ENCODE measurements around the gene IL17C.
"Not testable (repeated sequence)": the region's sequence is repeated elsewhere in the genome, so short reads cannot be mapped to it uniquely, and the experiment has no call there.

Gene IL17C

GRCh38 chr16:88662222-88662842 is 24.0 kb downstream of the IL17C start:
- no peak for DNase-seq

- peak; percentile 87 to 94 (median 91) for DNase-seq
Observed at GRCh38 chr16:88662843-88663606, 24.7 kb downstream of the IL17C start, which contains the start of gene MVD. TSS of gene MVD (minus strand) at chr16:88663091. CDS start at chr16:88663080, 11 bp downstream.

DNA sequence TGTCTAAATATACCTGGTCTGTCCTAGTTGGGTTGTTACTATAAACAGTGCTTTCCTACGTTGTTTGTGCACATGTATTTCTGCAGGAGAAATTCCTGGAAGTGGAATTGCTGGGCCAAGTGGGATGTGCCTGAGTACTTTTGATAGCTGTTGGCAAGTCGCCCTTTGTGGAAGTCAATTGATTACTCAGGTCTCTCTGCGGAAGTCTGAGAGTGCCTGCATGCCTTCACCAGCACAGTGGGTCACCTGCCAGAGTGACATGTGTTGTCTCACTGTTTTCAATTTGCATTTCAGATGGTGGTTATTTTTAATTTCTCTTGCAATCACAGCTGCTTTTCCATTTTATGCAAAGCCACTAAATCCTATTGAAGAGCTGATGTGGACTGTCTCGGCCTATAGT is 26.8 kb downstream of the IL17C start:
- DNase-seq = no peak

DNA sequence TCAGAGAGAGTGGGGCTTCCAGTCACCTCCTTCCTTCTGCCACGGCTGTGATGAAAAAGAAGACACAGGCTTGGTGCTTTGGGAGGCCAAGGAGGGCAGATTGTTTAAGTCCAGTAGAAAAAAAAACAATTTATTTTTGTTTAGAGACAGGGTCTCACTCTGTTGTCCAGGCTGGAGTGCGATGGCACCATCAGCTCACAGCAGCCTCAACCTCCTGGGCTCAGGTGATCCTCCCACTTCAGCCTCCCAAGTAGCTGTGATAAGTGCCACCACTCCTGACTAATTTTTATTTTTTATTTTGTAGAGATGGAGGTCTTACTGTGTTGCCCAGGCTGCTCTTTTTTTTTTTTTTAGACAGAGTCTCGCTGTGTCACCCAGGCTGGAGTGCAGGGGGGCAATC is 27.2 kb downstream of the IL17C start:
- no peak for DNase-seq

- DNase-seq = no peak
Observed at GRCh38 chr16:88667461-88667860, 29.1 kb downstream of the IL17C start.

- DNase-seq = not testable (repeated sequence)
Observed at GRCh38 chr16:88669493-88669892, 31.1 kb downstream of the IL17C start.

GRCh38 chr16:88669980-88670379 is 31.6 kb downstream of the IL17C start:
- no peak for DNase-seq

- DNase-seq = no peak
Observed at GRCh38 chr16:88671806-88672205, 33.4 kb downstream of the IL17C start.

GRCh38 chr16:88672776-88673175 is 34.4 kb downstream of the IL17C start:
- DNase-seq = no peak

- no peak for DNase-seq
Observed at GRCh38 chr16:88673716-88674379, 35.5 kb downstream of the IL17C start.

GRCh38 chr16:88676502-88677242 is 38.3 kb downstream of the IL17C start:
- DNase-seq = no peak

GRCh38 chr16:88677721-88678120 is 39.3 kb downstream of the IL17C start:
- no peak for DNase-seq

GRCh38 chr16:88678224-88678979 is 40.0 kb downstream of the IL17C start:
- DNase-seq = no peak

DNA sequence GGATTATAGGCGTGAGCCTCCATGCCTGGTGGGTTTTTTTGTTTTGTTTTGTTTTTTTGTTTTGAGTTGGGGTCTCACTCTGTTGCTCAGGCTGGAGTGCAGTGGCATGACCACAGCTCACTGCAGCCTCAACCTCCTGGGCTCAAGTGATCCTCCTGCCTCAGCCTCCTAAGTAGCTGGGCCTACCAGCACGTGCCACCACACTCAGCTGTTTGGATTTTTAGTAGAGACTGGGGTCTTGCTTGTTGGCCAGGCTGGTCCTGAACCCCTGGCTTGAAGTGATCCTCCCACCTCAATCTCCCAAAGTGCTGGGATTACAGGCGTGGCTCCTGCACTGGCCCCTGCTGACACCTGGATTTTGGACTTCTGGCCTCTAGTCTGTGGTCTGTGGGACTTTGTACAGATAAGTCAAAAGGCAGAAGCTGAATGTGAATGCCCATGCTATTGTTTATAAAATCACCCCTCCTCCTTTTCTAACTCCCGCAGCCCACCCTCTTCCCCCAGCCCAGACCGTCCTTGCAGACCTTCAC is 42.2 kb downstream of the IL17C start:
- DNase-seq = no peak

- DNase-seq = peak in 1 of 4 experiments; percentile 27
Observed at GRCh38 chr16:88681084-88681680, 42.8 kb downstream of the IL17C start.

GRCh38 chr16:88681709-88682451 is 43.5 kb downstream of the IL17C start:
- DNase-seq = peak in 1 of 4 experiments; percentile 45

- DNase-seq = no peak
Observed at GRCh38 chr16:88684569-88685155, 46.3 kb downstream of the IL17C start.

- DNase-seq = peak; percentile 41 to 61 (median 52)
Observed at GRCh38 chr16:88685156-88686061, 47.0 kb downstream of the IL17C start.

DNA sequence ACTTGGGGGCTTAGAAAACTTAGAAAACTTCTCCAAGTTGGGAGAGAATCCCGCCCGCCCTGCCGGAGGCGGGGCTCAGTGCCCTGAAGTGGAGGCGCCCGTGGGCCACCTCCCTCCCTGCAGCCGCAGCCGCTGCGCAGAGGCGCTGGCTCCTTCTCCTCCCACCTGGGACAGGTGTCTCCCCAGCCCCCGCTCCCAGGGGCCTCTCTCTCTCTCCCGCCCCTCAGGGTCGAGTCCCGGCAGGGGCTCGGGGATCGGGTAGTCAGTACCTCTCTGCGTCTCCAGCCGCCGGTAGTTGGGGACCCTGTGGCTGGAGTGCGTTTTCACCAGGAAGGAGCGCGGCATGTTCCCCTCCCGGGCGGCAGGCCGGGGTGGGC is 47.7 kb downstream of the IL17C start:
- DNase-seq = no peak

Data from activated CD4-positive, CD25-positive, alpha-beta regulatory T cell (primary cell).